GM19467 (cell line): ENCODE measurements around the gene DOCK2.
"Not testable (repeated sequence)": the region's sequence is repeated elsewhere in the genome, so short reads cannot be mapped to it uniquely, and the experiment has no call there.

Experiments used
- ATAC-seq: cut with Tn5 transposase; IDR thresholded peaks from one replicate; pipeline ENCODE4 v1.9.1; 2021; ENCODE audit warnings: mild to moderate bottlenecking, moderate library complexity; ENCODE audit not compliant: unreplicated experiment

DOCK2 gene

GRCh38 chr5:169637549-169638121 lies 560 bp downstream of the DOCK2 start:
- ATAC-seq = peak; percentile 55

- no peak for ATAC-seq
Observed at GRCh38 chr5:169641253-169641652, 4.2 kb downstream of the DOCK2 start.

- ATAC-seq = no peak
Observed at GRCh38 chr5:169646856-169647255, 9.8 kb downstream of the DOCK2 start.

GRCh38 chr5:169647566-169647965 lies 10.5 kb downstream of the DOCK2 start:
- ATAC-seq = peak; percentile 45

- no peak for ATAC-seq
Observed at GRCh38 chr5:169648725-169649310, 11.7 kb downstream of the DOCK2 start.

- ATAC-seq = no peak
Observed at GRCh38 chr5:169649486-169649885, 12.4 kb downstream of the DOCK2 start.

- ATAC-seq = peak; percentile 47
Observed at GRCh38 chr5:169650701-169651331, 13.7 kb downstream of the DOCK2 start.

GRCh38 chr5:169651526-169651925 lies 14.5 kb downstream of the DOCK2 start:
- ATAC-seq = no peak

GRCh38 chr5:169652057-169652456 lies 15.0 kb downstream of the DOCK2 start:
- ATAC-seq = no peak

- ATAC-seq = no peak
Observed at GRCh38 chr5:169653091-169653490, 16.0 kb downstream of the DOCK2 start.

- no peak for ATAC-seq
Observed at GRCh38 chr5:169655353-169655752, 18.3 kb downstream of the DOCK2 start.

GRCh38 chr5:169656125-169656901 lies 19.2 kb downstream of the DOCK2 start:
- ATAC-seq = peak; percentile 62

- ATAC-seq = peak; percentile 43
Observed at GRCh38 chr5:169657127-169657526, 20.1 kb downstream of the DOCK2 start.

GRCh38 chr5:169662451-169662850 lies 25.4 kb downstream of the DOCK2 start:
- not testable (repeated sequence) for ATAC-seq

- no peak for ATAC-seq
Observed at GRCh38 chr5:169663537-169663936, 26.5 kb downstream of the DOCK2 start.

- no peak for ATAC-seq
Observed at GRCh38 chr5:169666365-169666764, 29.3 kb downstream of the DOCK2 start.

- ATAC-seq = no peak
Observed at GRCh38 chr5:169667896-169668674, 31.0 kb downstream of the DOCK2 start.

GRCh38 chr5:169668732-169669131 lies 31.7 kb downstream of the DOCK2 start:
- no peak for ATAC-seq

GRCh38 chr5:169670769-169671525 lies 33.9 kb downstream of the DOCK2 start:
- ATAC-seq = peak; percentile 91

- ATAC-seq = no peak
Observed at GRCh38 chr5:169682026-169682425, 45.0 kb downstream of the DOCK2 start.
